CD4-positive, alpha-beta T cell (primary cell): Measurements from ENCODE around the gene PDE3A. TPM values are rescaled to one million over a fixed set of nuclear protein-coding genes. Genes with fewer than 3 reads are reported as not detected.

Experiments used
- ATAC-seq: fragments of 200-7000 bp; cut with Tn5 transposase; one replicate; pipeline ENCODE4 v1.10.0; 2022; ENCODE audit warnings: mild to moderate bottlenecking; ENCODE audit not compliant: poor library complexity
- CTCF ChIA-PET: fragments of 350-600 bp; sonication (Branson Sonifier 250); formaldehyde crosslinking; loops from one replicate; lab custom pipeline; 2021; ENCODE audit warnings: antibody characterized with exemption, inconsistent platforms; lab: Charles Lee
- POLR2A ChIA-PET: fragments of 350-600 bp; sonication (Branson Sonifier 250); formaldehyde crosslinking; loops from one replicate; lab custom pipeline; 2021; ENCODE audit warnings: antibody characterized with exemption, inconsistent platforms; lab: Charles Lee
- DNase-seq, 14 experiments: peaks; one replicate each; pipeline ENCODE4 v3.0.0-alpha.2; 2013 to 2020; ENCODE audit warnings: mixed read lengths in 2 of 14
- H3K27ac ChIP-seq, 2 donors: one replicate each; pipeline versions ENCODE4 v1.5.1 to v1.7.0; 2013; ENCODE audit warnings: low read length in 2 of 2, low read depth in 1 of 2, mild to moderate bottlenecking in 1 of 2
- H3K27me3 ChIP-seq, 2 experiments: 1 replicate in 1 of 2; 2 replicates in 1 of 2; pipeline versions ENCODE4 v1.6.1 to v1.7.0; 2013; ENCODE audit warnings: low read length in 2 of 2, control low read depth in 1 of 2, mild to moderate bottlenecking in 1 of 2, moderate library complexity in 1 of 2; ENCODE audit not compliant: insufficient read depth in 2 of 2, control insufficient read depth in 1 of 2
- H3K36me3 ChIP-seq: one replicate; pipeline ENCODE4 v1.6.1; 2013; ENCODE audit warnings: low read length, control low read depth; ENCODE audit not compliant: insufficient read depth
- H3K4me1 ChIP-seq: one replicate; pipeline ENCODE4 v1.6.1; 2013; ENCODE audit warnings: low read length, control low read depth; ENCODE audit not compliant: insufficient read depth
- H3K4me3 ChIP-seq: one replicate; pipeline ENCODE4 v1.5.1; 2013; ENCODE audit warnings: mild to moderate bottlenecking, low read length, moderate library complexity
- H3K9me3 ChIP-seq, 2 experiments: 1 replicate in 1 of 2; 2 replicates in 1 of 2; pipeline versions ENCODE4 v1.6.1 to v1.7.0; 2013; ENCODE audit warnings: low read length in 2 of 2, mild to moderate bottlenecking in 2 of 2, control low read depth in 1 of 2, moderate library complexity in 1 of 2; ENCODE audit not compliant: control insufficient read depth in 1 of 2, insufficient read depth in 1 of 2
- H3K27ac Mint-ChIP-seq: one replicate; pipeline ENCODE4 v1.8.0; 2020; ENCODE audit warnings: mixed read lengths
- H3K27me3 Mint-ChIP-seq: one replicate; pipeline ENCODE4 v1.8.0; 2021; ENCODE audit warnings: mixed read lengths
- H3K36me3 Mint-ChIP-seq: one replicate; pipeline ENCODE4 v1.8.0; 2021; ENCODE audit warnings: low read depth, mixed read lengths
- H3K4me1 Mint-ChIP-seq: one replicate; pipeline ENCODE4 v1.8.0; 2021; ENCODE audit warnings: low read depth, mixed read lengths
- H3K4me3 Mint-ChIP-seq: one replicate; pipeline ENCODE4 v1.8.0; 2020; ENCODE audit warnings: mild to moderate bottlenecking, mixed read lengths
- H3K9me3 Mint-ChIP-seq: one replicate; pipeline ENCODE4 v1.8.0; 2020; ENCODE audit warnings: mixed read lengths
- CTCF ChIP-seq: fragments of 200-600 bp; IDR thresholded peaks from one replicate; pipeline ENCODE4 v1.8.0; 2022; ENCODE audit warnings: antibody characterized with exemption, mild to moderate bottlenecking
- intact Hi-C, 2 experiments: fragments of 100-400 bp; cut with DNase I in 1 of 2; cut with micrococcal nuclease in 1 of 2; formaldehyde crosslinking; loops; one replicate each; pipeline versions ENCODE4 v1.15.1 to v1.9.0; 2023 to 2025; cut with DNase I, micrococcal nuclease
- total RNA-seq, 174 experiments: library from RNA in 2 of 174; stranded (reverse) in 2 of 174; gene quantifications; one replicate each; pipeline ENCODE4 v1.2.3 and lab custom pipeline; 2021 to 2026

PDE3A gene
- total RNA-seq, 2 experiments from 2014 or later = not detected

GRCh38 chr12:20508359-20508758 is 140.0 kb downstream of the PDE3A start:
- DNase-seq = no peak
- no peaks in the 10 kb centered on the region for H3K36me3 Mint-ChIP-seq
- H3K27me3 ChIP-seq = no peaks in the 10 kb centered on the region
- no peaks in the 10 kb centered on the region for H3K9me3 ChIP-seq
- H3K4me1 ChIP-seq = no peaks in the 10 kb centered on the region
- no peak overlapping the region for H3K27ac ChIP-seq
- no peak for TF ChIP-seq CTCF
- no peak for ATAC-seq
- CTCF ChIA-PET = no interaction called here
- intact Hi-C loops = no loop called here
- no peaks in the 10 kb centered on the region for H3K36me3 ChIP-seq
- H3K27me3 Mint-ChIP-seq = no peaks in the 10 kb centered on the region
- no peaks in the 10 kb centered on the region for H3K9me3 Mint-ChIP-seq
- POLR2A ChIA-PET = no interaction called here
- H3K27ac Mint-ChIP-seq = no peak overlapping the region
- no peak overlapping the region for H3K4me3 ChIP-seq
- no peaks in the 10 kb centered on the region for H3K4me1 Mint-ChIP-seq
- H3K4me3 Mint-ChIP-seq = no peak overlapping the region

GRCh38 chr12:20508962-20509361 is 140.6 kb downstream of the PDE3A start:
- Histone ChIP-seq H3K4me3 (no peak overlapping the region), H3K36me3 (no peaks in the 10 kb centered on the region), H3K4me1 (no peaks in the 10 kb centered on the region), H3K9me3 (no peaks in the 10 kb centered on the region), H3K27me3 (no peaks in the 10 kb centered on the region), H3K27ac (no peak overlapping the region)
- Mint-ChIP-seq H3K9me3 (no peaks in the 10 kb centered on the region), H3K27ac (no peak overlapping the region), H3K27me3 (no peaks in the 10 kb centered on the region), H3K36me3 (no peaks in the 10 kb centered on the region), H3K4me3 (no peak overlapping the region), H3K4me1 (no peaks in the 10 kb centered on the region)
- intact Hi-C loops = no loop called here
- DNase-seq = no peak
- TF ChIP-seq CTCF = no peak
- ATAC-seq = no peak
- ChIA-PET CTCF (no interaction called here), POLR2A (no interaction called here)

- H3K36me3 ChIP-seq = no peaks in the 10 kb centered on the region
- ChIA-PET CTCF (no interaction called here), POLR2A (no interaction called here)
- ATAC-seq (no peak), DNase-seq (no peak)
- Mint-ChIP-seq H3K4me3 (no peak overlapping the region), H3K27ac (no peak overlapping the region), H3K36me3 (no peaks in the 10 kb centered on the region), H3K4me1 (no peaks in the 10 kb centered on the region), H3K27me3 (no peaks in the 10 kb centered on the region), H3K9me3 (no peaks in the 10 kb centered on the region)
- no peak for TF ChIP-seq CTCF
- intact Hi-C loops = no loop called here
- H3K27ac ChIP-seq = no peak overlapping the region
- H3K4me1 ChIP-seq = no peaks in the 10 kb centered on the region
- H3K27me3 ChIP-seq = no peaks in the 10 kb centered on the region
- H3K9me3 ChIP-seq = no peaks in the 10 kb centered on the region
- H3K4me3 ChIP-seq = no peak overlapping the region
Measured at GRCh38 chr12:20510811-20511210, 142.5 kb downstream of the PDE3A start.
